Measurements from ENCODE around the gene RUNX2. TPM values are rescaled to one million over a fixed set of nuclear protein-coding genes. Genes with fewer than 3 reads are reported as not detected.

Gene RUNX2
- polyA plus RNA-seq, 1 donor = 0.66 TPM

- no peak for DNase-seq (ENCODE audit: low read depth)
Observed at GRCh38 chr6:45351076-45351475, 22.9 kb downstream of the RUNX2 start.

GRCh38 chr6:45351667-45352066 is 23.5 kb downstream of the RUNX2 start:
- no peak for DNase-seq (ENCODE audit: low read depth)

- DNase-seq (ENCODE audit: low read depth) = no peak
Observed at GRCh38 chr6:45353654-45354053, 25.5 kb downstream of the RUNX2 start.

- DNase-seq (ENCODE audit: low read depth) = no peak
Observed at GRCh38 chr6:45364466-45364865, 36.3 kb downstream of the RUNX2 start.

- DNase-seq (ENCODE audit: low read depth) = no peak
Observed at GRCh38 chr6:45365036-45365435, 36.9 kb downstream of the RUNX2 start.

GRCh38 chr6:45366534-45366933 is 38.4 kb downstream of the RUNX2 start:
- no peak for DNase-seq (ENCODE audit: low read depth)

- no peak for DNase-seq (ENCODE audit: low read depth)
Observed at GRCh38 chr6:45367999-45368398, 39.9 kb downstream of the RUNX2 start.

GRCh38 chr6:45369870-45370269 is 41.7 kb downstream of the RUNX2 start:
- DNase-seq (ENCODE audit: low read depth) = no peak

GRCh38 chr6:45371924-45372573 is 43.9 kb downstream of the RUNX2 start:
- DNase-seq (ENCODE audit: low read depth) = no peak

- no peak for DNase-seq (ENCODE audit: low read depth)
Observed at GRCh38 chr6:45375449-45375848, 47.3 kb downstream of the RUNX2 start.

- DNase-seq (ENCODE audit: low read depth) = peak; percentile 9
Observed at GRCh38 chr6:45376310-45377042, 48.3 kb downstream of the RUNX2 start.

GRCh38 chr6:45377043-45377553 is 49.0 kb downstream of the RUNX2 start:
- DNase-seq (ENCODE audit: low read depth) = peak; percentile 20

GRCh38 chr6:45377554-45378333 is 49.6 kb downstream of the RUNX2 start, which contains the start of gene SUPT3H:
Gene SUPT3H (minus strand): TSS chr6:45377934.
- DNase-seq (ENCODE audit: low read depth) = peak; percentile 92

GRCh38 chr6:45378334-45378926 is 50.3 kb downstream of the RUNX2 start:
- DNase-seq (ENCODE audit: low read depth) = no peak

- DNase-seq (ENCODE audit: low read depth) = no peak
Observed at GRCh38 chr6:45382391-45382790, 54.3 kb downstream of the RUNX2 start.

GRCh38 chr6:45386501-45386900 is 58.4 kb downstream of the RUNX2 start:
- no peak for DNase-seq (ENCODE audit: low read depth)

GRCh38 chr6:45387236-45387635 is 59.1 kb downstream of the RUNX2 start:
- DNase-seq (ENCODE audit: low read depth) = no peak

GRCh38 chr6:45388328-45388727 is 60.2 kb downstream of the RUNX2 start:
- DNase-seq (ENCODE audit: low read depth) = no peak

GRCh38 chr6:45394586-45395095 is 66.5 kb downstream of the RUNX2 start:
- DNase-seq (ENCODE audit: low read depth) = no peak

GRCh38 chr6:45398075-45398813 is 70.1 kb downstream of the RUNX2 start:
- no peak for DNase-seq (ENCODE audit: low read depth)

- DNase-seq (ENCODE audit: low read depth) = no peak
Observed at GRCh38 chr6:45400021-45400420, 71.9 kb downstream of the RUNX2 start.

Data from forelimb muscle (tissue), 1 donor.